Suppressor macrophage treated with lipopolysaccharide for 1 hour (primary cell): ENCODE results near the gene ADAMTSL3.
"Not testable (repeated sequence)": the region's sequence is repeated elsewhere in the genome, so short reads cannot be mapped to it uniquely, and the experiment has no call there.

Experiments
- DNase-seq, 3 donors: peaks; one replicate each; pipeline ENCODE4 v3.0.0-alpha.2; 2020 to 2022

Gene ADAMTSL3

GRCh38 chr15:83657549-83657948 is 3.6 kb downstream of the ADAMTSL3 start:
- DNase-seq: no peak

- no peak for DNase-seq
These were observed 4.8 kb downstream of the ADAMTSL3 start for GRCh38 chr15:83658430-83659416.

- no peak for DNase-seq
These were observed 5.5 kb downstream of the ADAMTSL3 start for GRCh38 chr15:83659417-83659812.

- DNase-seq: no peak
These were observed 11.6 kb downstream of the ADAMTSL3 start for GRCh38 chr15:83665480-83665879.

GRCh38 chr15:83670672-83671229 is 16.8 kb downstream of the ADAMTSL3 start:
- DNase-seq: no peak

- DNase-seq: no peak
These were observed 17.7 kb downstream of the ADAMTSL3 start for GRCh38 chr15:83671603-83672002.

GRCh38 chr15:83673385-83673784 is 19.5 kb downstream of the ADAMTSL3 start:
- DNase-seq: no peak

GRCh38 chr15:83682476-83683088 is 28.7 kb downstream of the ADAMTSL3 start:
- no peak for DNase-seq

GRCh38 chr15:83685916-83686332 is 32.0 kb downstream of the ADAMTSL3 start:
- DNase-seq: no peak

GRCh38 chr15:83688201-83688600 is 34.3 kb downstream of the ADAMTSL3 start:
- DNase-seq: no peak

- no peak for DNase-seq
These were observed 36.8 kb downstream of the ADAMTSL3 start for GRCh38 chr15:83690676-83691075.

GRCh38 chr15:83692746-83693581 is 39.0 kb downstream of the ADAMTSL3 start:
- DNase-seq: no peak

GRCh38 chr15:83694015-83694414 is 40.1 kb downstream of the ADAMTSL3 start:
- no peak for DNase-seq

- DNase-seq: no peak
These were observed 40.6 kb downstream of the ADAMTSL3 start for GRCh38 chr15:83694536-83694935.

GRCh38 chr15:83695246-83695645 is 41.3 kb downstream of the ADAMTSL3 start:
- no peak for DNase-seq

- DNase-seq: no peak
These were observed 42.0 kb downstream of the ADAMTSL3 start for GRCh38 chr15:83695901-83696425.

- DNase-seq: no peak
These were observed 43.8 kb downstream of the ADAMTSL3 start for GRCh38 chr15:83697716-83698115.

GRCh38 chr15:83698294-83698693 is 44.4 kb downstream of the ADAMTSL3 start:
- no peak for DNase-seq

GRCh38 chr15:83699028-83699427 is 45.1 kb downstream of the ADAMTSL3 start:
- DNase-seq: no peak

GRCh38 chr15:83700082-83700481 is 46.2 kb downstream of the ADAMTSL3 start:
- no peak for DNase-seq

GRCh38 chr15:83702314-83702713 is 48.4 kb downstream of the ADAMTSL3 start:
- DNase-seq: not testable (repeated sequence)

GRCh38 chr15:83708328-83708727 is 54.4 kb downstream of the ADAMTSL3 start:
- no peak for DNase-seq

GRCh38 chr15:83709241-83709640 is 55.3 kb downstream of the ADAMTSL3 start:
- DNase-seq: no peak
